Measurements from ENCODE around the gene SULT2B1. TPM values are rescaled to one million over a fixed set of nuclear protein-coding genes. Genes with fewer than 3 reads are reported as not detected.

SULT2B1 gene
- total RNA-seq, 2 donors from 2014 or later = 1.0 TPM; not detected in 1

DNA sequence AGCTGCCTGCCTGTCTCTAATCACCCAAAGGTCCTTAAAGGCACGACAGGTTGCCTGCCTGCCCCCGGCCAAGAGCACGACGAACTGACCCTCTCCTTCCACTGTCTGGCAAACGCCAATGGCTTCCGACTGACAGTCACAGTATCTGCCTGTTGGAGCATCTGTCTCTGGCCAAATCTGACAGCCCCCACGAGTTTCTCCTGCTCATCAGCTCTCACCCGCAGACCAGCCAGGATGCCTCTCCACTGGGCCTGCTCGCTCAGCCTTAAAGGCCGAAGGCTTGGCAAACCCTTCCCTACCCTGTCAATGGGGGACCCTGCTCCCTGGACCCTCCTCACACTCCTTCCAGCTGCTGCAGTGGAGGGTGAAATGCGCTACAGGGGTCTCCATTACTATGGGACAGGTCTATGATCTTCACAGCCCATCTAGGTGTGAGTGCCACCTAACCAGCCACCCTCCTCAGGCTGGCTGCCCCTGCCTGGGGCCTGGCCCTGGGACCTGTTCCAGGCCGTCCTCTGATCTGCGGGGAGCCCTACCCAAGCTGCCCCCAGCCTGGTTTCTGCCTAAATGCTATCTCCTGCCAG lies 62.0 kb downstream of the SULT2B1 start:
- H3K4me3 ChIP-seq = no peak overlapping the region
- no peaks in the 10 kb centered on the region for H3K27me3 ChIP-seq
- peaks cover 34% of the 10 kb centered on the region for H3K4me1 ChIP-seq
- ATAC-seq (no peak), DNase-seq (no peak)
- no peak for TF ChIP-seq POLR2A (IDR thresholded peaks at IDR 0.05)
- TF ChIP-seq, protein P1, sequence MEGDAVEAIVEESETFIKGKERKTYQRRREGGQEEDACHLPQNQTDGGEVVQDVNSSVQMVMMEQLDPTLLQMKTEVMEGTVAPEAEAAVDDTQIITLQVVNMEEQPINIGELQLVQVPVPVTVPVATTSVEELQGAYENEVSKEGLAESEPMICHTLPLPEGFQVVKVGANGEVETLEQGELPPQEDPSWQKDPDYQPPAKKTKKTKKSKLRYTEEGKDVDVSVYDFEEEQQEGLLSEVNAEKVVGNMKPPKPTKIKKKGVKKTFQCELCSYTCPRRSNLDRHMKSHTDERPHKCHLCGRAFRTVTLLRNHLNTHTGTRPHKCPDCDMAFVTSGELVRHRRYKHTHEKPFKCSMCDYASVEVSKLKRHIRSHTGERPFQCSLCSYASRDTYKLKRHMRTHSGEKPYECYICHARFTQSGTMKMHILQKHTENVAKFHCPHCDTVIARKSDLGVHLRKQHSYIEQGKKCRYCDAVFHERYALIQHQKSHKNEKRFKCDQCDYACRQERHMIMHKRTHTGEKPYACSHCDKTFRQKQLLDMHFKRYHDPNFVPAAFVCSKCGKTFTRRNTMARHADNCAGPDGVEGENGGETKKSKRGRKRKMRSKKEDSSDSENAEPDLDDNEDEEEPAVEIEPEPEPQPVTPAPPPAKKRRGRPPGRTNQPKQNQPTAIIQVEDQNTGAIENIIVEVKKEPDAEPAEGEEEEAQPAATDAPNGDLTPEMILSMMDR (IDR thresholded peaks at IDR 0.05) = no peak
- no peaks in the 10 kb centered on the region for H3K9me3 ChIP-seq
- peak overlapping the region in 1 of 4 donors; percentile 71 for H3K27ac ChIP-seq
- intact Hi-C loops (cut with DNase I) = no loop called here
- peaks cover 12 to 16% of the 10 kb centered on the region in 2 donors for H3K36me3 ChIP-seq (replicated peaks in 1 of 2; ENCODE audit: insufficient read depth in 1 of 2, low read depth in 2 of 2)
- 68 to 76% methylated on average over 7 to 13 of the region's 13 CpGs for WGBS, 2 donors

GRCh38 chr19:48614436-48615230 lies 62.7 kb downstream of the SULT2B1 start, which contains the start of gene FAM83E:
Gene FAM83E, minus strand, starts transcription at chr19:48615076. Its CDS starts 1,704 bp downstream, at chr19:48613372.
- Histone ChIP-seq H3K4me1 (peaks cover 36% of the 10 kb centered on the region), H3K27ac (peak within 1 kb of the TSS in 2 of 4 donors; percentile 26 to 71), H3K4me3 (no peak within 1 kb of the TSS), H3K27me3 (no peaks in the 10 kb centered on the region), H3K9me3 (no peaks in the 10 kb centered on the region), H3K36me3 (replicated peaks in 1 of 2; ENCODE audit: insufficient read depth in 1 of 2, low read depth in 2 of 2) (peaks cover 12 to 16% of the 10 kb centered on the region in 2 donors)
- peak in 2 of 4 donors; percentile 70 to 75 for DNase-seq
- TF ChIP-seq, protein P1 (IDR thresholded peaks at IDR 0.05) = peak in 1 of 7 experiments; percentile 24
- TF ChIP-seq POLR2A (IDR thresholded peaks at IDR 0.05) = peak in 2 of 3 donors; percentile 25
- ATAC-seq = no peak
- intact Hi-C loops (cut with DNase I) = no loop called here
- 43 to 47% methylated on average over 22 to 31 of the region's 31 CpGs for WGBS, 2 donors

DNA sequence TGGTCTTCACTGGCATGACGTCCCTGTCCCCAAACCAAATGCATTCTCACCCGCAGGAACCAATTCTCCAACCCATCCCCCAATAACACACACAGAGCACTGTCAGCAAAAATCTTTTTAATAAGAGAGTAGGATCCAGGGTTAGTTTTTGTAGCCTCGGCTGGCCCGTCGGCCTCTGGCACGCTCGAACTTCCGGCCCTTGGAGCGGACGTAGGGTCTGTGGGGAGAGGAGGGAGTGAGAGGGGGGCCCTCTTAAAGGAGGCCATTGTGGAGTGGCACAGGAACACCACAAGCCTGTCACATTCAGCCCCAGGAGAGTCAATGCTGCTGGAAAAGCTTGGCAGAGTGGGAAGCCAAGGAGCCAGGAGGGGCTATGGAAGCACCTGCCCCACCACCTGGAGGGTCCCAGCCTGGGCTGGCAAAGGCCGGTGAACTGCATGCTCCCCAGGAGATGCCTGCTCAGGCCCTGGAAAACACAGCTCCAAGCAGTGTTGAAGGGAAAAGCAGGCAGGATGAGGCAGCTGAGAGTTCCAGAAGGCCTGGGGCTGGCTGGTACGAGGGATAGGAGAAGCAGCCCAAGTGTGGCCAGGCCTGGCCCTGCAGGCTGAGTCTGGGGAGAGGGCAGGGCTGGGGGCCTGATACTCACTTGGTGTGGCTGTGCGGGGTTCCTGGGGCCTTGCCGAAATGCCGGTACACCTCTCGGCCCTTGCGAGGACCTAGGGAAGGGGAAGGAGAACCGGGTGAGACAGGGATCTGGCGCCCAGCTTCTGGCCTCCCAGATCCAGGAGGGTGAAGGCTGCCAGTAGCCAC lies 63.5 kb downstream of the SULT2B1 start:
- 74 to 82% methylated on average over 5 to 17 of the region's 19 CpGs for WGBS, 2 donors
- no peaks in the 10 kb centered on the region for H3K27me3 ChIP-seq
- DNase-seq (no peak), ATAC-seq (no peak)
- H3K27ac ChIP-seq = peak overlapping the region in 2 of 4 donors; percentile 26 to 71
- no peak for TF ChIP-seq POLR2A (IDR thresholded peaks at IDR 0.05)
- TF ChIP-seq, protein P1 (IDR thresholded peaks at IDR 0.05) = no peak
- intact Hi-C loops (cut with DNase I) = no loop called here
- H3K36me3 ChIP-seq (replicated peaks in 1 of 2; ENCODE audit: insufficient read depth in 1 of 2, low read depth in 2 of 2) = peaks cover 12 to 16% of the 10 kb centered on the region in 2 donors
- no peak overlapping the region for H3K4me3 ChIP-seq
- peaks cover 37% of the 10 kb centered on the region for H3K4me1 ChIP-seq
- H3K9me3 ChIP-seq = no peaks in the 10 kb centered on the region

- intact Hi-C loops (cut with DNase I) = no loop called here
- Histone ChIP-seq H3K27me3 (no peaks in the 10 kb centered on the region), H3K9me3 (no peaks in the 10 kb centered on the region), H3K4me1 (peaks cover 37% of the 10 kb centered on the region), H3K4me3 (no peak overlapping the region), H3K36me3 (replicated peaks in 1 of 2; ENCODE audit: insufficient read depth in 1 of 2, low read depth in 2 of 2) (peaks cover 12 to 16% of the 10 kb centered on the region in 2 donors), H3K27ac (peak overlapping the region in 1 of 4 donors; percentile 25)
- TF ChIP-seq, protein P1 (IDR thresholded peaks at IDR 0.05) = no peak
- no peak for TF ChIP-seq POLR2A (IDR thresholded peaks at IDR 0.05)
- no peak for DNase-seq
- no peak for ATAC-seq
- WGBS, 2 donors = 84 to 90% methylated on average over 10 to 16 of the region's 16 CpGs
These were observed 64.1 kb downstream of the SULT2B1 start for GRCh38 chr19:48616041-48616436.

Measured in body of pancreas (tissue), 4 donors.